NCI-H1930 (cell line): ENCODE data around the gene NOVA2.

ENCODE experiments used
- DNase-seq, 2 experiments: peaks; one replicate each; lab custom pipeline; 2025; lab: John Stamatoyannopoulos, UW

The NOVA2 gene

GRCh38 chr19:45962021-45962420 lies 11.6 kb downstream of the NOVA2 start:
- no peak for DNase-seq

- no peak for DNase-seq
Measured at GRCh38 chr19:45960595-45961235, 12.9 kb downstream of the NOVA2 start.

GRCh38 chr19:45959517-45960025 lies 14.1 kb downstream of the NOVA2 start:
- no peak for DNase-seq

- DNase-seq, result no peak
Measured at GRCh38 chr19:45958769-45959516, 14.7 kb downstream of the NOVA2 start.

GRCh38 chr19:45958320-45958719 lies 15.3 kb downstream of the NOVA2 start:
- DNase-seq, result no peak

GRCh38 chr19:45955905-45956608 lies 17.6 kb downstream of the NOVA2 start:
- DNase-seq, result no peak

GRCh38 chr19:45954156-45954555 lies 19.5 kb downstream of the NOVA2 start:
- no peak for DNase-seq

- no peak for DNase-seq
Measured at GRCh38 chr19:45953676-45954075, 20.0 kb downstream of the NOVA2 start.

GRCh38 chr19:45952686-45953505 lies 20.8 kb downstream of the NOVA2 start:
- DNase-seq, result peak; percentile 87 to 93

- no peak for DNase-seq
Measured at GRCh38 chr19:45952341-45952685, 21.4 kb downstream of the NOVA2 start.

- no peak for DNase-seq
Measured at GRCh38 chr19:45947926-45948325, 25.7 kb downstream of the NOVA2 start.

- no peak for DNase-seq
Measured at GRCh38 chr19:45940515-45940805, 33.2 kb downstream of the NOVA2 start.

- DNase-seq, result no peak
Measured at GRCh38 chr19:45939792-45940514, 33.7 kb downstream of the NOVA2 start.

- no peak for DNase-seq
Measured at GRCh38 chr19:45938733-45939319, 34.8 kb downstream of the NOVA2 start.

GRCh38 chr19:45935267-45935666 lies 38.4 kb downstream of the NOVA2 start:
- DNase-seq, result no peak

GRCh38 chr19:45934551-45935230 lies 39.0 kb downstream of the NOVA2 start:
- no peak for DNase-seq

GRCh38 chr19:45933759-45934158 lies 39.9 kb downstream of the NOVA2 start:
- no peak for DNase-seq

- DNase-seq, result no peak
Measured at GRCh38 chr19:45931055-45931454, 42.6 kb downstream of the NOVA2 start.

- DNase-seq, result no peak
Measured at GRCh38 chr19:45929247-45929646, 44.4 kb downstream of the NOVA2 start.

GRCh38 chr19:45927565-45928261 lies 46.0 kb downstream of the NOVA2 start:
- DNase-seq, result peak; percentile 97 to 98
